Neural crest cell (in vitro differentiated cells): ENCODE results near the gene PTPN14. TPM values are rescaled to one million over a fixed set of nuclear protein-coding genes. Genes with fewer than 3 reads are reported as not detected.

Source experiments
- DNase-seq: peaks from one replicate; pipeline ENCODE4 v3.0.0; 2021; ENCODE audit warnings: low read depth, mixed read lengths, low spot score
- H3K27ac Mint-ChIP-seq: one replicate; pipeline ENCODE4 v1.8.0; 2021; ENCODE audit warnings: mild to moderate bottlenecking, mixed read lengths; ENCODE audit not compliant: unreplicated experiment
- H3K27me3 Mint-ChIP-seq: 2 replicates; pipeline ENCODE4 v1.8.0; 2021; ENCODE audit warnings: low read depth, mild to moderate bottlenecking, mixed read lengths
- H3K36me3 Mint-ChIP-seq: 2 replicates; pipeline ENCODE4 v1.8.0; 2021; ENCODE audit warnings: low read depth, mild to moderate bottlenecking, mixed read lengths
- H3K4me1 Mint-ChIP-seq: 2 replicates; pipeline ENCODE4 v1.8.0; 2021; ENCODE audit warnings: mixed read lengths
- H3K4me3 Mint-ChIP-seq: one replicate; pipeline ENCODE4 v1.8.0; 2021; ENCODE audit warnings: mild to moderate bottlenecking, mixed read lengths
- H3K9me3 Mint-ChIP-seq: 2 replicates; pipeline ENCODE4 v1.8.0; 2021; ENCODE audit warnings: mixed read lengths
- CTCF ChIP-seq: fragments of 200-600 bp; sonication (generic); conservative IDR thresholded peaks from 2 replicates; pipeline ENCODE4 v1.5.0; 2021; ENCODE audit warnings: antibody characterized with exemption, mild to moderate bottlenecking
- total RNA-seq: library from RNA; stranded (reverse); gene quantifications from 2 replicates; pipeline ENCODE4 v1.2.1, GENCODE V29; 2021

The PTPN14 gene
- total RNA-seq, 1 donor from 2014 or later = 21.4 TPM

- H3K27me3 Mint-ChIP-seq = no peaks in the 10 kb centered on the region
- H3K4me3 Mint-ChIP-seq = peak overlapping the region; percentile 94
- peak; percentile 2 for TF ChIP-seq CTCF
- peak; percentile 5 for DNase-seq
- H3K9me3 Mint-ChIP-seq = no peaks in the 10 kb centered on the region
- peaks cover 51% of the 10 kb centered on the region for H3K4me1 Mint-ChIP-seq
- peak overlapping the region; percentile 98 for H3K27ac Mint-ChIP-seq
- H3K36me3 Mint-ChIP-seq = no peaks in the 10 kb centered on the region
These were observed 789 bp upstream of the PTPN14 start for GRCh38 chr1:214552174-214552608.

GRCh38 chr1:214550857-214551435 lies 456 bp downstream of the PTPN14 start:
- peak overlapping the region; percentile 95 for H3K27ac Mint-ChIP-seq
- H3K4me1 Mint-ChIP-seq = peaks cover 53% of the 10 kb centered on the region
- DNase-seq = no peak
- no peak for TF ChIP-seq CTCF
- no peaks in the 10 kb centered on the region for H3K36me3 Mint-ChIP-seq
- no peaks in the 10 kb centered on the region for H3K27me3 Mint-ChIP-seq
- no peaks in the 10 kb centered on the region for H3K9me3 Mint-ChIP-seq
- H3K4me3 Mint-ChIP-seq = peak overlapping the region; percentile 92

GRCh38 chr1:214550013-214550856 lies 1.2 kb downstream of the PTPN14 start:
- Mint-ChIP-seq H3K4me1 (peaks cover 53% of the 10 kb centered on the region), H3K27ac (peak overlapping the region; percentile 81), H3K36me3 (no peaks in the 10 kb centered on the region), H3K27me3 (no peaks in the 10 kb centered on the region), H3K4me3 (peak overlapping the region; percentile 92), H3K9me3 (no peaks in the 10 kb centered on the region)
- TF ChIP-seq CTCF = peak; percentile 46
- no peak for DNase-seq

- no peak overlapping the region for H3K27ac Mint-ChIP-seq
- peak overlapping the region; percentile 92 for H3K4me3 Mint-ChIP-seq
- H3K9me3 Mint-ChIP-seq = no peaks in the 10 kb centered on the region
- no peak for DNase-seq
- H3K4me1 Mint-ChIP-seq = peaks cover 53% of the 10 kb centered on the region
- TF ChIP-seq CTCF = no peak
- no peaks in the 10 kb centered on the region for H3K27me3 Mint-ChIP-seq
- no peaks in the 10 kb centered on the region for H3K36me3 Mint-ChIP-seq
These were observed 1.8 kb downstream of the PTPN14 start for GRCh38 chr1:214549604-214550003.

- H3K27ac Mint-ChIP-seq = no peak overlapping the region
- H3K27me3 Mint-ChIP-seq = no peaks in the 10 kb centered on the region
- peaks cover 53% of the 10 kb centered on the region for H3K4me1 Mint-ChIP-seq
- no peaks in the 10 kb centered on the region for H3K36me3 Mint-ChIP-seq
- no peaks in the 10 kb centered on the region for H3K9me3 Mint-ChIP-seq
- no peak for TF ChIP-seq CTCF
- H3K4me3 Mint-ChIP-seq = peak overlapping the region; percentile 92
- DNase-seq = no peak
These were observed 2.4 kb downstream of the PTPN14 start for GRCh38 chr1:214548988-214549387.
